Central memory CD8-positive, alpha-beta T cell (primary cell): ENCODE measurements around the gene JAK1.
A peak's percentile ranks its signal among the peaks of the same experiment; 100 is the strongest.

Experiments
- ATAC-seq: fragments of 150-1000 bp; cut with Tn5 transposase; replicated peaks from 2 replicates; pipeline ENCODE4 v1.10.0; 2022; ENCODE audit warnings: mild to moderate bottlenecking, moderate FRiP score, moderate number of reproducible peaks; ENCODE audit not compliant: poor library complexity, severe bottlenecking; ENCODE audit errors: extremely low read depth
- DNase-seq, 2 donors: peaks; one replicate each; pipeline ENCODE4 v3.0.0; 2021; ENCODE audit warnings: low spot score in 2 of 2
- H3K27ac Mint-ChIP-seq: one replicate; pipeline ENCODE4 v1.8.0; 2022; ENCODE audit warnings: low read depth, mild to moderate bottlenecking, moderate library complexity, mixed read lengths
- H3K27me3 Mint-ChIP-seq: one replicate; pipeline ENCODE4 v1.8.0; 2022; ENCODE audit warnings: mixed read lengths
- H3K36me3 Mint-ChIP-seq: one replicate; pipeline ENCODE4 v1.8.0; 2022; ENCODE audit warnings: mild to moderate bottlenecking, moderate library complexity, mixed read lengths; ENCODE audit not compliant: insufficient read depth
- H3K4me1 Mint-ChIP-seq: one replicate; pipeline ENCODE4 v1.8.0; 2022; ENCODE audit warnings: mixed read lengths
- H3K4me3 Mint-ChIP-seq: one replicate; pipeline ENCODE4 v1.8.0; 2022; ENCODE audit warnings: mild to moderate bottlenecking, moderate library complexity, mixed read lengths
- H3K9me3 Mint-ChIP-seq: one replicate; pipeline ENCODE4 v1.8.0; 2022; ENCODE audit warnings: mixed read lengths

JAK1 gene

DNA sequence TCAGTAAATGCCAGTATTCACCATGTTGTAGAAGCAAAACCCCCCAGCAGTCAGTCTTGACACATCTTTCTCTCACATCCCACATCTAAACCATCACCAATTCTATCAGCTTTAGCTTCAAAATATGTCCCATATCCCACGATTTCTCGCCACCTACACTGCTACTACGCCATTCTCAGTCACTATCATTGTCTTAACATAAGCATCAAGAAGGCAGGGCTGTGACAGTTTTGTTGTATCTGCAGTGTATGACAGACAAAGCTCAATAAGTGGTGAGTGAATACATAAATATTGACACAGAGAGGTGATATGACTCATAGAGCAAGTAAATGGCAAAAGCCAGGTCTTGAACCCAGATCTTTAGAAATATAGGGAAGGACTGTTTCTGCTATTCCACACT is 59.9 kb downstream of the JAK1 start:
- H3K9me3 Mint-ChIP-seq = no peaks in the 10 kb centered on the region
- no peaks in the 10 kb centered on the region for H3K27me3 Mint-ChIP-seq
- no peak for ATAC-seq

GRCh38 chr1:64903593-64903992 is 62.8 kb downstream of the JAK1 start:
- Mint-ChIP-seq H3K27ac (peak overlapping the region; percentile 72), H3K36me3 (peaks cover 10% of the 10 kb centered on the region), H3K4me1 (peaks cover 93% of the 10 kb centered on the region), H3K9me3 (no peaks in the 10 kb centered on the region), H3K4me3 (no peak overlapping the region), H3K27me3 (no peaks in the 10 kb centered on the region)
- DNase-seq = no peak
- no peak for ATAC-seq

More for the DNA sequence above, 59.9 kb downstream of the JAK1 start:
- H3K36me3 Mint-ChIP-seq = peaks cover 17% of the 10 kb centered on the region
- no peak for DNase-seq
- H3K4me3 Mint-ChIP-seq = peak overlapping the region; percentile 5
- H3K27ac Mint-ChIP-seq = peak overlapping the region; percentile 32
- peaks cover 91% of the 10 kb centered on the region for H3K4me1 Mint-ChIP-seq

GRCh38 chr1:64901663-64902062 is 64.7 kb downstream of the JAK1 start:
- H3K9me3 Mint-ChIP-seq = no peaks in the 10 kb centered on the region
- DNase-seq (no peak), ATAC-seq (no peak)
- peaks cover 87% of the 10 kb centered on the region for H3K4me1 Mint-ChIP-seq
- H3K27ac Mint-ChIP-seq = no peak overlapping the region
- H3K27me3 Mint-ChIP-seq = no peaks in the 10 kb centered on the region
- peaks cover 11% of the 10 kb centered on the region for H3K36me3 Mint-ChIP-seq
- H3K4me3 Mint-ChIP-seq = no peak overlapping the region

DNA sequence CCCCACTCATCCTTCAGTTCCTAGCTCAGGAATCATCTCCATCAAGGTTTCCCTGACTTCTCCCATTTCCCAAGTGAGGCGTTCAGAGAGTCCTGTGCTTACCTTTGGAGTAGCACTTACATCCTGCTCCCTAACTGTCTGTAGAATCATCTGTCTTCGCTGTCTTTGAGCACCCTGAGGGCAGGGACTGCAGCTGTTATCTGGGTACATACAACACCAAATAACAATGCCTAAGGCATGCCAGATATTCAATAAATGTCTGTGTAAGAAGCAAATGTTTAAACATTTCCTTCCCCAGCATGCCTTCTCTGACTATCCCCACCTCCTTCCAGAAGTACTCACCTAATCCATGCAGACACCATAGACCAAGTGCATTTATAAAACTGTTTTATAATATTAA is 65.4 kb downstream of the JAK1 start:
- H3K27me3 Mint-ChIP-seq = no peaks in the 10 kb centered on the region
- ATAC-seq (no peak), DNase-seq (no peak)
- H3K4me3 Mint-ChIP-seq = no peak overlapping the region
- H3K4me1 Mint-ChIP-seq = peaks cover 87% of the 10 kb centered on the region
- peak overlapping the region; percentile 14 for H3K27ac Mint-ChIP-seq
- H3K36me3 Mint-ChIP-seq = peaks cover 12% of the 10 kb centered on the region
- no peaks in the 10 kb centered on the region for H3K9me3 Mint-ChIP-seq

DNA sequence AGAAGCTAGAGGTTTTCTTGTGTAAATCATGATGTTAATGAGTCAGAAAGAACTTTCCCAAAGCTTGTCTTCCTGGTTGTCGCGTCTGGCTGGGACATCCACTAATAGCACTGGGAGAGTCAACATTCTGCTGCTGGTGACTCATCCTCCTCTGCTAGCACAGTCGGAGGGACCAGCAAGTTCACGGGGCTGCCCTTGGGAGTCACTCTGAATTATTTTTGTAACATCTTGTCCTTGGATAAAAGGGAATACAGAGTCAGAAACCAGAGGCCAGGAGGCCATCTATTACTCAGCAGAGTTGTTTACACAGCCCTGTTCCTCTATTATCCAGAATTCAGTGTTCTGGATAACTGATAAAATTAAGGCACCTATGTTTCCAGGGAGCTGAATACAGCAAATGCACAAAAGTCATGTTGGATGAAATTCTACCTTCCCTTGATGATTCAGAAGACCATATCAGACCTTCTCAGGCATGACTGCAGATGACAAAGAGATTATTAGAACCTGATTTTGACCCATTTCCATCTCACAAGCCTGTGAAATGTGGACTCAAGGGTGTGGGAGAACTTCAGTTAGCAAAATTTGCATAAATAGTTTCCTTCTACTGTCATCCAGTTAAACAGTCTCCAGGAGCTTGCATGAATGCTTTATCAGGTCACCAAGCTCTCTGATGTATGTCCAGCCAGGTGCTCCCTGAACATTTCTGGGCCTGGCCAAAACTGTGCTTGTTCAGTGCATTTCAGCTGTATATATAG is 68.1 kb downstream of the JAK1 start:
- DNase-seq (no peak), ATAC-seq (no peak)
- Mint-ChIP-seq H3K36me3 (peaks cover 10% of the 10 kb centered on the region), H3K27ac (no peak overlapping the region), H3K4me1 (peaks cover 92% of the 10 kb centered on the region), H3K27me3 (no peaks in the 10 kb centered on the region), H3K4me3 (no peak overlapping the region), H3K9me3 (no peaks in the 10 kb centered on the region)

DNA sequence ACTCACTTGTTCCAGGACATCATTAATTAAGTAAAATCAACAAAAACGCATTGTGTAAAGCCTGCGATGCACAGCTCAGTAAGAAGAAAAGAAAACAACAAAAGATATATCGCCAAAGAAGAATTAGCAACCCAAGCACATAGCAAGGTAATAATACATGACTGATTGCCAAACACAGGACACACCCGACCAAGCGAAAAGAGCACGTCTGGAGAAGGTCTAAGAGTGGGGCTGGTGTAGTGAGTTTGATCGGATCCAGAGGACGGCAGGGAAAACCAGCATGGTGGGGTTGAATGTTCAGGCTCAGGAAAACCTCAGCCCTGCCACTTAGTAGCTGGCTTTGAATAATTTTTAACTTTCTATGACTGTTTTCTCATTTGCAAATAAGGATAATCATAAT is 69.8 kb downstream of the JAK1 start:
- H3K9me3 Mint-ChIP-seq = no peaks in the 10 kb centered on the region
- peaks cover 10% of the 10 kb centered on the region for H3K36me3 Mint-ChIP-seq
- peak overlapping the region; percentile 84 for H3K27ac Mint-ChIP-seq
- H3K27me3 Mint-ChIP-seq = no peaks in the 10 kb centered on the region
- ATAC-seq = no peak
- peak overlapping the region; percentile 36 for H3K4me3 Mint-ChIP-seq
- DNase-seq = no peak
- H3K4me1 Mint-ChIP-seq = peaks cover 92% of the 10 kb centered on the region

DNA sequence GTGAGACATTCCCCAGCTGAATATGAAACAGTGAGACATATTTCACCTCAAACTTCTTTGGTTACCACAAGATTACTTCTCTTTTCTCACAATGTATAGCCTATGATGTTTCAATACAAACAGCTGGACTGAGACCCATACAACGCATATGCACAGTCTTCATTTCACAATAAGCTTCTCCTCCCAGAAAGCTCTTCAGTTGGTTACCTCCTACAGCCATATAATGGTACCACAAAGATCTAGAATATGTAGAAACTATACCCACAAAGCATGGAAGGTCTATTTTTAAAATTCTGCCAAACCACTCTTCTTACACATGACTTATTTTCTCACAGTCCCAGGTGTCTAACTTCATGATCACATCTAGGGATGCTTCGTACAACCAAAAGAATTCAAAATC is 70.8 kb downstream of the JAK1 start:
- H3K9me3 Mint-ChIP-seq = no peaks in the 10 kb centered on the region
- H3K4me1 Mint-ChIP-seq = peaks cover 92% of the 10 kb centered on the region
- H3K27me3 Mint-ChIP-seq = no peaks in the 10 kb centered on the region
- DNase-seq (no peak), ATAC-seq (no peak)
- no peak overlapping the region for H3K27ac Mint-ChIP-seq
- H3K4me3 Mint-ChIP-seq = peak overlapping the region; percentile 3
- peaks cover 10% of the 10 kb centered on the region for H3K36me3 Mint-ChIP-seq

GRCh38 chr1:64894438-64895196 is 71.7 kb downstream of the JAK1 start:
- Mint-ChIP-seq H3K27me3 (no peaks in the 10 kb centered on the region), H3K4me1 (peaks cover 91% of the 10 kb centered on the region), H3K9me3 (no peaks in the 10 kb centered on the region), H3K36me3 (peaks cover 10% of the 10 kb centered on the region), H3K27ac (peak overlapping the region; percentile 0), H3K4me3 (no peak overlapping the region)
- DNase-seq (no peak), ATAC-seq (no peak)

DNA sequence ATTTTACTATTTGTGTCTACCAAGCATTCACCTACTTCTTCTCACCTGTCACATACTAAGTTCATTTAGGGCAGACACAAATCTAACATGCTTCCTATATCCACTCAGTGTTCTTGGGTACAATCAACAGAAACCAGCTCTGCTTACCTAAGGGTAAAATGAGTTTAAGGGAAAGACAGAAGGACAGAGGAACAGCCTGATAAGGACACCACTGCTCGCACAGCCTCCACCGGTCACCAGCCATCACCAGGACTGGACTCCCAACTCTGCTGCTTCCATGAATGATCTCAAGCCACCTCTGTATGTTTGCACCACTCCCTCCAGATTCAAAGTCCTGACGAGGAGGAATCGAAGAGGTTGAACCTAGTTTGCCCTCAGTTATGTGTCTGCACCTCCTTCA is 72.4 kb downstream of the JAK1 start:
- H3K27me3 Mint-ChIP-seq = no peaks in the 10 kb centered on the region
- H3K36me3 Mint-ChIP-seq = peaks cover 10% of the 10 kb centered on the region
- H3K4me1 Mint-ChIP-seq = peaks cover 89% of the 10 kb centered on the region
- DNase-seq = no peak
- H3K4me3 Mint-ChIP-seq = peak overlapping the region; percentile 57
- H3K27ac Mint-ChIP-seq = peak overlapping the region; percentile 0
- no peaks in the 10 kb centered on the region for H3K9me3 Mint-ChIP-seq
- ATAC-seq = no peak

GRCh38 chr1:64892576-64893573 is 73.5 kb downstream of the JAK1 start:
- no peak for ATAC-seq
- peaks cover 91% of the 10 kb centered on the region for H3K4me1 Mint-ChIP-seq
- H3K27me3 Mint-ChIP-seq = no peaks in the 10 kb centered on the region
- H3K4me3 Mint-ChIP-seq = peak overlapping the region; percentile 57
- peaks cover 10% of the 10 kb centered on the region for H3K36me3 Mint-ChIP-seq
- DNase-seq = no peak
- H3K9me3 Mint-ChIP-seq = no peaks in the 10 kb centered on the region
- peak overlapping the region; percentile 50 for H3K27ac Mint-ChIP-seq

GRCh38 chr1:64891448-64891825 is 74.9 kb downstream of the JAK1 start:
- H3K27ac Mint-ChIP-seq = peak overlapping the region; percentile 67
- no peaks in the 10 kb centered on the region for H3K9me3 Mint-ChIP-seq
- peaks cover 91% of the 10 kb centered on the region for H3K4me1 Mint-ChIP-seq
- peak overlapping the region; percentile 57 for H3K4me3 Mint-ChIP-seq
- H3K27me3 Mint-ChIP-seq = no peaks in the 10 kb centered on the region
- ATAC-seq = peak; percentile 69
- no peak for DNase-seq
- H3K36me3 Mint-ChIP-seq = peaks cover 7% of the 10 kb centered on the region

GRCh38 chr1:64890699-64891447 is 75.5 kb downstream of the JAK1 start:
- H3K4me1 Mint-ChIP-seq = peaks cover 91% of the 10 kb centered on the region
- H3K36me3 Mint-ChIP-seq = peaks cover 7% of the 10 kb centered on the region
- ATAC-seq (no peak), DNase-seq (no peak)
- peak overlapping the region; percentile 67 for H3K27ac Mint-ChIP-seq
- no peaks in the 10 kb centered on the region for H3K9me3 Mint-ChIP-seq
- peak overlapping the region; percentile 57 for H3K4me3 Mint-ChIP-seq
- no peaks in the 10 kb centered on the region for H3K27me3 Mint-ChIP-seq
